A549 (cell line): ENCODE results near the gene DSCAML1.

Source experiments
- CBX2 ChIP-seq: fragments of 200-600 bp; sonication (generic); IDR thresholded peaks from 2 replicates; pipeline ENCODE4 v1.6.1; 2016; ENCODE audit warnings: low read depth, mild to moderate bottlenecking, borderline replicate concordance
- E2F6 ChIP-seq: IDR thresholded peaks from 2 replicates; pipeline ENCODE4 v1.6.1; 2012; ENCODE audit warnings: low read depth, borderline replicate concordance
- EP300 ChIP-seq, 2 experiments: fragments of >200 bp; sonication (Bioruptor Twin); formaldehyde crosslinking; IDR thresholded peaks; 2 replicates in 1 of 2; 3 replicates in 1 of 2; pipeline ENCODE4 v1.6.1; 2016 to 2017
- ESRRA ChIP-seq: fragments of 150-350 bp; IDR thresholded peaks from 2 replicates; pipeline ENCODE4 v1.6.1; 2014; ENCODE audit warnings: mild to moderate bottlenecking, low read length, borderline replicate concordance
- GATA3 ChIP-seq: IDR thresholded peaks from 2 replicates; pipeline ENCODE4 v1.6.1; 2012; ENCODE audit warnings: borderline replicate concordance
- KDM5A ChIP-seq: fragments of 200-600 bp; sonication (generic); IDR thresholded peaks from 2 replicates; pipeline ENCODE4 v1.6.1; 2016; ENCODE audit warnings: antibody characterized with exemption, mild to moderate bottlenecking
- POLR2A ChIP-seq: IDR thresholded peaks from 2 replicates; pipeline ENCODE4 v1.6.1; 2012; ENCODE audit warnings: mild to moderate bottlenecking, low read length
- RAD21 ChIP-seq, 2 experiments: fragments of >200 bp in 1 of 2; sonication (Bioruptor Twin) in 1 of 2; formaldehyde crosslinking in 1 of 2; IDR thresholded peaks in 1 of 2; conservative IDR thresholded peaks in 1 of 2; 2 replicates in 1 of 2; 3 replicates in 1 of 2; pipeline ENCODE4 v1.6.1; 2012 to 2018; ENCODE audit warnings: inconsistent platforms in 1 of 2
- RCOR1 ChIP-seq: fragments of 150-350 bp; IDR thresholded peaks from 2 replicates; pipeline ENCODE4 v1.6.1; 2014; ENCODE audit warnings: antibody characterized with exemption, low read length, low read depth
- SREBF2 ChIP-seq: fragments of 450-650 bp; IDR thresholded peaks from 2 replicates; pipeline ENCODE4 v1.6.1; 2014; ENCODE audit warnings: mild to moderate bottlenecking, moderate library complexity
- TP53 ChIP-seq: fragments of 250-450 bp; sonication (Bioruptor Pico); IDR thresholded peaks from 2 replicates; pipeline ENCODE4 v1.5.0; 2021; ENCODE audit warnings: mild to moderate bottlenecking, moderate library complexity
- ZNF302 ChIP-seq: fragments of 250-450 bp; sonication (Bioruptor Pico); IDR thresholded peaks from 2 replicates; pipeline ENCODE4 v1.9.0; 2021; ENCODE audit warnings: inconsistent platforms, mild to moderate bottlenecking, moderate library complexity
- TF ChIP-seq, protein P1 (sequence below): fragments of >200 bp; sonication (Bioruptor Twin); formaldehyde crosslinking; IDR thresholded peaks from 3 replicates; pipeline ENCODE4 v1.5.1; 2016
- TF ChIP-seq, protein P2 (sequence below): IDR thresholded peaks from 2 replicates; pipeline ENCODE4 v1.6.1; 2012

GRCh38 chr11:117647207-117647606, 149.8 kb downstream of the DSCAML1 start:
- TF ChIP-seq, protein P1, sequence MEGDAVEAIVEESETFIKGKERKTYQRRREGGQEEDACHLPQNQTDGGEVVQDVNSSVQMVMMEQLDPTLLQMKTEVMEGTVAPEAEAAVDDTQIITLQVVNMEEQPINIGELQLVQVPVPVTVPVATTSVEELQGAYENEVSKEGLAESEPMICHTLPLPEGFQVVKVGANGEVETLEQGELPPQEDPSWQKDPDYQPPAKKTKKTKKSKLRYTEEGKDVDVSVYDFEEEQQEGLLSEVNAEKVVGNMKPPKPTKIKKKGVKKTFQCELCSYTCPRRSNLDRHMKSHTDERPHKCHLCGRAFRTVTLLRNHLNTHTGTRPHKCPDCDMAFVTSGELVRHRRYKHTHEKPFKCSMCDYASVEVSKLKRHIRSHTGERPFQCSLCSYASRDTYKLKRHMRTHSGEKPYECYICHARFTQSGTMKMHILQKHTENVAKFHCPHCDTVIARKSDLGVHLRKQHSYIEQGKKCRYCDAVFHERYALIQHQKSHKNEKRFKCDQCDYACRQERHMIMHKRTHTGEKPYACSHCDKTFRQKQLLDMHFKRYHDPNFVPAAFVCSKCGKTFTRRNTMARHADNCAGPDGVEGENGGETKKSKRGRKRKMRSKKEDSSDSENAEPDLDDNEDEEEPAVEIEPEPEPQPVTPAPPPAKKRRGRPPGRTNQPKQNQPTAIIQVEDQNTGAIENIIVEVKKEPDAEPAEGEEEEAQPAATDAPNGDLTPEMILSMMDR, result no peak
- no peak for TF ChIP-seq SREBF2
- TF ChIP-seq CBX2, result no peak
- no peak for TF ChIP-seq EP300 (IDR thresholded peaks at IDR 0.05)
- TF ChIP-seq ZNF302 (CRISPR knock-in tag), result no peak
- no peak for TF ChIP-seq RCOR1
- no peak for TF ChIP-seq TP53 (CRISPR knock-in tag)
- TF ChIP-seq KDM5A, result no peak
- TF ChIP-seq RAD21 (conservative IDR thresholded peaks at IDR 0.05 in 1 of 2, IDR thresholded peaks at IDR 0.05 in 1 of 2), result no peak
- TF ChIP-seq, protein P2, sequence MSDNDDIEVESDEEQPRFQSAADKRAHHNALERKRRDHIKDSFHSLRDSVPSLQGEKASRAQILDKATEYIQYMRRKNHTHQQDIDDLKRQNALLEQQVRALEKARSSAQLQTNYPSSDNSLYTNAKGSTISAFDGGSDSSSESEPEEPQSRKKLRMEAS, result no peak
- no peak for TF ChIP-seq POLR2A
- TF ChIP-seq GATA3, result no peak
- no peak for TF ChIP-seq ESRRA
- no peak for TF ChIP-seq E2F6
